ENCODE data around the gene UROS. TPM values are rescaled to one million over a fixed set of nuclear protein-coding genes. Genes with fewer than 3 reads are reported as not detected.

UROS gene
- total RNA-seq, 1 donor from 2014 or later: 64.6 TPM

DNA sequence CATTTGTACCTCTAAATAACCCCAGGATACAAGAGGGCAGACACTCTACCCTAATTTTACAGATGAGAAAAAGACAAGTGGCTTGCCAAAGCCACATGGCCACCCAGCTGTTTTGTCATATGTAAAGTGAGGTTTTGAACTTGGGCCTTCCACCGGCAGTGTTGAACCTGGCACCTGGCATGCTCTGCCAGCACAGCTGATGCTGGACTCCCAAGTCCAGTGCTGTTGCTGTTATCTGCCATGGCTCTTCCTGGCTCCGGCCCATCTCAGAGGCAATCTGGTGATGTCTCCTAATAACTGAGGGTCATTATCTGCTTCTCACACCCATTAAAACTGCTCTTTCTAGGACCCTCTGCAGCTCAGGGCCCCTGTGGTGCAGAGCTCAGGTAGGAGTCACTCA is 25.3 kb upstream of the UROS start:
- H3K36me3 Mint-ChIP-seq (ENCODE audit: low read depth, unreplicated experiment): peaks cover 12% of the 10 kb centered on the region
- Histone ChIP-seq H3K4me2 (ENCODE audit: low read length) (no peak overlapping the region), H2AFZ (ENCODE audit: low read depth, low read length) (no peak overlapping the region), H3K27ac (ENCODE audit: low read depth, low read length) (no peak overlapping the region), H3K4me3 (ENCODE audit: insufficient read depth, low read depth, low read length) (no peak overlapping the region), H3K9me3 (ENCODE audit: insufficient read depth, low read depth, low read length) (no peaks in the 10 kb centered on the region), H3K79me2 (ENCODE audit: insufficient read depth, low read length) (no peaks in the 10 kb centered on the region), H3K9ac (ENCODE audit: low read length) (no peak overlapping the region), H3K36me3 (ENCODE audit: insufficient read depth, low read length) (peaks cover 21% of the 10 kb centered on the region), H4K20me1 (ENCODE audit: insufficient read depth, low read length) (peaks cover 3% of the 10 kb centered on the region), H3K4me1 (ENCODE audit: insufficient read depth, low read length) (no peaks in the 10 kb centered on the region), H3K27me3 (ENCODE audit: insufficient read depth, low read length) (no peaks in the 10 kb centered on the region)
- TF ChIP-seq, protein P1, sequence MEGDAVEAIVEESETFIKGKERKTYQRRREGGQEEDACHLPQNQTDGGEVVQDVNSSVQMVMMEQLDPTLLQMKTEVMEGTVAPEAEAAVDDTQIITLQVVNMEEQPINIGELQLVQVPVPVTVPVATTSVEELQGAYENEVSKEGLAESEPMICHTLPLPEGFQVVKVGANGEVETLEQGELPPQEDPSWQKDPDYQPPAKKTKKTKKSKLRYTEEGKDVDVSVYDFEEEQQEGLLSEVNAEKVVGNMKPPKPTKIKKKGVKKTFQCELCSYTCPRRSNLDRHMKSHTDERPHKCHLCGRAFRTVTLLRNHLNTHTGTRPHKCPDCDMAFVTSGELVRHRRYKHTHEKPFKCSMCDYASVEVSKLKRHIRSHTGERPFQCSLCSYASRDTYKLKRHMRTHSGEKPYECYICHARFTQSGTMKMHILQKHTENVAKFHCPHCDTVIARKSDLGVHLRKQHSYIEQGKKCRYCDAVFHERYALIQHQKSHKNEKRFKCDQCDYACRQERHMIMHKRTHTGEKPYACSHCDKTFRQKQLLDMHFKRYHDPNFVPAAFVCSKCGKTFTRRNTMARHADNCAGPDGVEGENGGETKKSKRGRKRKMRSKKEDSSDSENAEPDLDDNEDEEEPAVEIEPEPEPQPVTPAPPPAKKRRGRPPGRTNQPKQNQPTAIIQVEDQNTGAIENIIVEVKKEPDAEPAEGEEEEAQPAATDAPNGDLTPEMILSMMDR (IDR thresholded peaks at IDR 0.05; ENCODE audit: insufficient read depth, low read depth, low read length): no peak
- TF ChIP-seq EZH2 (IDR thresholded peaks at IDR 0.05; ENCODE audit: insufficient read depth, low read length): no peak
- no peak overlapping the region for H3K4me3 Mint-ChIP-seq (ENCODE audit: unreplicated experiment)
- no peak for FAIRE-seq
- H3K4me1 Mint-ChIP-seq (ENCODE audit: low read depth, unreplicated experiment): peaks cover 6% of the 10 kb centered on the region
- no peak overlapping the region for H3K27ac Mint-ChIP-seq (ENCODE audit: unreplicated experiment)
- H3K27me3 Mint-ChIP-seq (ENCODE audit: low read depth, unreplicated experiment): no peaks in the 10 kb centered on the region
- DNase-seq (ENCODE audit: low read depth): no peak
- H3K9me3 Mint-ChIP-seq (ENCODE audit: unreplicated experiment): no peaks in the 10 kb centered on the region

DNA sequence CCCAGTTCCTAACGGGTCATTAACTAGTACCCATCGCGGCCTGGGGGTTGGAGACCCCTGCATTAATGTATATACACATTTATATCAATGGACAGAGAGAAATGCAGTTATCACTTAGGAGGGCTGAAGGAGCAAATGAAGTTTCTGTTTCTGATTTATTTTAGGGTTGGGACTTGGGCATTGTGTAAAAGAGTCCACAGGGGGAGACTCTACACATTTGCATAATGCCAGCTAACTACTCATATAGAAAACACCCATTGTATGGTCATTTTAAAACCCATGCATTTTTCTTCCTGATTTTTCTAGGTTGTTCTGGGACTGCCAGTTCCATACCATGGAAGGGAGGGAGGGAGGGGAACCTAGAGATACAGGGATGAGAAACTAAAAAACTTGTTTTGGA is 23.8 kb upstream of the UROS start:
- H4K20me1 ChIP-seq (ENCODE audit: insufficient read depth, low read length): peaks cover 3% of the 10 kb centered on the region
- peaks cover 6% of the 10 kb centered on the region for H3K4me1 Mint-ChIP-seq (ENCODE audit: low read depth, unreplicated experiment)
- FAIRE-seq: no peak

DNA sequence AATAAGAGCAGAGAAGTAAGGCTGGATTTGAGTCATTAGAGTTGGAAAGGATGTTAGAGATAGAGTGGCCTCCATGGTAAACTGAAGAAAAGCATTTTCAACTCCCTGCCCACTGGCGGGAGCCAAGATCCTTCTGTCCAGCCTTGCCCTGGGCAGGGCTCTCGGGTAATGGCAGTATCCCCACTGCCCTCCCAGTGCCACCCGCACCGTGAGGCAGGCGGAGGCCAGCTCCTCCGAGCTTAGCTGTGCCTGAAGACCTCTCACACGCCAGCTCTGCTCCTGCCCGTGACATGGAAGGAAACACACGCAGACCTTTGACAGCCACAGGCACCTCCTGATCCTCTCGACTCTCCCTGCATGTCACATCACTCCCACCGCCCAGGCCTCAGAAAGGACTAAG is 22.6 kb upstream of the UROS start:
- Histone ChIP-seq H3K4me2 (ENCODE audit: low read length) (no peak overlapping the region), H3K36me3 (ENCODE audit: insufficient read depth, low read length) (peaks cover 19% of the 10 kb centered on the region), H2AFZ (ENCODE audit: low read depth, low read length) (no peak overlapping the region), H3K27ac (ENCODE audit: low read depth, low read length) (no peak overlapping the region), H3K27me3 (ENCODE audit: insufficient read depth, low read length) (no peaks in the 10 kb centered on the region), H4K20me1 (ENCODE audit: insufficient read depth, low read length) (peaks cover 5% of the 10 kb centered on the region), H3K9me3 (ENCODE audit: insufficient read depth, low read depth, low read length) (no peaks in the 10 kb centered on the region), H3K79me2 (ENCODE audit: insufficient read depth, low read length) (no peaks in the 10 kb centered on the region), H3K4me1 (ENCODE audit: insufficient read depth, low read length) (peaks cover 4% of the 10 kb centered on the region), H3K9ac (ENCODE audit: low read length) (no peak overlapping the region), H3K4me3 (ENCODE audit: insufficient read depth, low read depth, low read length) (no peak overlapping the region)
- H3K9me3 Mint-ChIP-seq (ENCODE audit: unreplicated experiment): no peaks in the 10 kb centered on the region
- H3K4me3 Mint-ChIP-seq (ENCODE audit: unreplicated experiment): no peak overlapping the region
- H3K27me3 Mint-ChIP-seq (ENCODE audit: low read depth, unreplicated experiment): no peaks in the 10 kb centered on the region
- no peak for DNase-seq (ENCODE audit: low read depth)
- peaks cover 6% of the 10 kb centered on the region for H3K4me1 Mint-ChIP-seq (ENCODE audit: low read depth, unreplicated experiment)
- FAIRE-seq: no peak
- H3K36me3 Mint-ChIP-seq (ENCODE audit: low read depth, unreplicated experiment): peaks cover 17% of the 10 kb centered on the region
- TF ChIP-seq, protein P1 (IDR thresholded peaks at IDR 0.05; ENCODE audit: insufficient read depth, low read depth, low read length): no peak
- no peak for TF ChIP-seq EZH2 (IDR thresholded peaks at IDR 0.05; ENCODE audit: insufficient read depth, low read length)
- no peak overlapping the region for H3K27ac Mint-ChIP-seq (ENCODE audit: unreplicated experiment)

More for the DNA sequence above, 23.8 kb upstream of the UROS start:
- peaks cover 15% of the 10 kb centered on the region for H3K36me3 ChIP-seq (ENCODE audit: insufficient read depth, low read length)
- no peak overlapping the region for H3K4me2 ChIP-seq (ENCODE audit: low read length)
- no peak overlapping the region for H3K27ac ChIP-seq (ENCODE audit: low read depth, low read length)
- H3K9ac ChIP-seq (ENCODE audit: low read length): no peak overlapping the region
- Mint-ChIP-seq H3K9me3 (ENCODE audit: unreplicated experiment) (no peaks in the 10 kb centered on the region), H3K4me3 (ENCODE audit: unreplicated experiment) (no peak overlapping the region), H3K27me3 (ENCODE audit: low read depth, unreplicated experiment) (no peaks in the 10 kb centered on the region), H3K36me3 (ENCODE audit: low read depth, unreplicated experiment) (peaks cover 12% of the 10 kb centered on the region), H3K27ac (ENCODE audit: unreplicated experiment) (no peak overlapping the region)
- H3K79me2 ChIP-seq (ENCODE audit: insufficient read depth, low read length): no peaks in the 10 kb centered on the region
- no peaks in the 10 kb centered on the region for H3K4me1 ChIP-seq (ENCODE audit: insufficient read depth, low read length)
- H3K9me3 ChIP-seq (ENCODE audit: insufficient read depth, low read depth, low read length): no peaks in the 10 kb centered on the region
- H3K27me3 ChIP-seq (ENCODE audit: insufficient read depth, low read length): no peaks in the 10 kb centered on the region
- TF ChIP-seq, protein P1 (IDR thresholded peaks at IDR 0.05; ENCODE audit: insufficient read depth, low read depth, low read length): no peak
- TF ChIP-seq EZH2 (IDR thresholded peaks at IDR 0.05; ENCODE audit: insufficient read depth, low read length): no peak
- DNase-seq (ENCODE audit: low read depth): no peak
- H3K4me3 ChIP-seq (ENCODE audit: insufficient read depth, low read depth, low read length): no peak overlapping the region
- no peak overlapping the region for H2AFZ ChIP-seq (ENCODE audit: low read depth, low read length)

Measured in astrocyte (in vitro differentiated cells and primary cell).